Activated CD8-positive, alpha-beta memory T cell treated with anti-CD3 and anti-CD28 coated beads, Interleukin-2, amount 50 U/mL, for 24 hours (primary cell): ENCODE measurements around the gene HDAC4.

ENCODE experiments used
- DNase-seq: peaks from one replicate; pipeline ENCODE4 v3.0.0-alpha.2; 2020; ENCODE audit errors: extremely low read depth

Gene HDAC4

GRCh38 chr2:239383759-239384156, 17.1 kb downstream of the HDAC4 start:
- no peak for DNase-seq

- no peak for DNase-seq
Measured at GRCh38 chr2:239383036-239383758, 17.6 kb downstream of the HDAC4 start.

- DNase-seq: no peak
Measured at GRCh38 chr2:239382384-239382880, 18.4 kb downstream of the HDAC4 start.

- DNase-seq: no peak
Measured at GRCh38 chr2:239381709-239382134, 19.1 kb downstream of the HDAC4 start.

GRCh38 chr2:239380831-239381708, 19.8 kb downstream of the HDAC4 start:
- DNase-seq: peak; percentile 35

GRCh38 chr2:239379641-239380170, 21.1 kb downstream of the HDAC4 start:
- no peak for DNase-seq

- no peak for DNase-seq
Measured at GRCh38 chr2:239378918-239379640, 21.7 kb downstream of the HDAC4 start.

GRCh38 chr2:239378021-239378917, 22.6 kb downstream of the HDAC4 start:
- no peak for DNase-seq

- DNase-seq: no peak
Measured at GRCh38 chr2:239377591-239377990, 23.2 kb downstream of the HDAC4 start.

- DNase-seq: no peak
Measured at GRCh38 chr2:239376942-239377531, 23.8 kb downstream of the HDAC4 start.

GRCh38 chr2:239376351-239376750, 24.5 kb downstream of the HDAC4 start:
- no peak for DNase-seq

GRCh38 chr2:239375278-239376061, 25.4 kb downstream of the HDAC4 start:
- no peak for DNase-seq

GRCh38 chr2:239374896-239375277, 25.9 kb downstream of the HDAC4 start:
- no peak for DNase-seq

- DNase-seq: no peak
Measured at GRCh38 chr2:239372835-239373234, 28.0 kb downstream of the HDAC4 start.

GRCh38 chr2:239371726-239372686, 28.8 kb downstream of the HDAC4 start:
- DNase-seq: no peak

GRCh38 chr2:239370876-239371725, 29.7 kb downstream of the HDAC4 start:
- no peak for DNase-seq

GRCh38 chr2:239370403-239370802, 30.4 kb downstream of the HDAC4 start:
- no peak for DNase-seq
